ENCODE data around the gene TMC2.

DNA sequence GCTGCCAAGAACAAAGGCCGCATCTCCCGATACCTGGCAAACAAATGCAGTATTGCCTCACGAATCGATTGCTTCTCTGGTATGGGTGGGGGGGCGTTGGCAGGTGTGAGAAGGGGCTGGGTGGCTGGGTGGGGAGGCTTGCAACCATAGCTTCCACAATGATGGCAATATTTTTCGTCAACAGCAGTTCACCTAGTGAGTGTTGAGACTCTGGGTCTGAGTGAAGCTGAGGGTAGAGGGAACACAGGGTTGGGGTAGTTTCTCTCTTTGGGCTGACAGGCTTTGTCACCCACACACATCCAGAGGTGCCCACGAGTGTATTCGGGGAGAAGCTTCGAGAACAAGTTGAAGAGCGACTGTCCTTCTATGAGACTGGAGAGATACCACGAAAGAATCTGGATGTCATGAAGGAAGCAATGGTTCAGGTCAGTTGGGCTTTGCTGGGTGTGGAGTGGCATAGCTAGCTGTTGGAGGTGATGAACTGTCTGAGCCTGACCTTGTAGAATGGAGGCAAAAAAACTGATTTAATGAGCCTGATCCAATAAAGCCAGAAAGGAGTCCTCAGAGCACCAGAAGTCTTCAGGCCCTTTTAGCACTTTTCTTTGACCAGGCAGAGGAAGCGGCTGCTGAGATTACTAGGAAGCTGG is 120.2 kb downstream of the TMC2 start:
- TF ChIP-seq YY1 (IDR thresholded peaks at IDR 0.05; ENCODE audit: low read depth) (no peak), CTCF (IDR thresholded peaks at IDR 0.05) (no peak), MXI1 (IDR thresholded peaks at IDR 0.05; ENCODE audit: low read depth, low read length) (no peak), POLR2AphosphoS5 (IDR thresholded peaks at IDR 0.05; ENCODE audit: low read depth, low read length) (no peak; the same call in 1 of the 2 replicates), NRF1 (IDR thresholded peaks at IDR 0.05; ENCODE audit: low read depth, low read length) (no peak), RCOR1 (IDR thresholded peaks at IDR 0.05; ENCODE audit: low read length) (no peak), FOSL2 (IDR thresholded peaks at IDR 0.05; ENCODE audit: borderline replicate concordance, low read depth) (no peak)
